GM23338 (cell line): ENCODE data around the gene BCAS3.

Experiments
- CREB1 ChIP-seq: fragments of 250-450 bp; sonication (Bioruptor Pico); IDR thresholded peaks from 2 replicates; pipeline ENCODE4 v1.5.0; 2020; ENCODE audit warnings: low read depth, mild to moderate bottlenecking, moderate library complexity
- EZH2 ChIP-seq: fragments of 200-600 bp; sonication (generic); IDR thresholded peaks from one replicate; pipeline ENCODE4 v1.8.0; 2017; ENCODE audit warnings: antibody characterized with exemption, mild to moderate bottlenecking, low read depth; ENCODE audit not compliant: unreplicated experiment
- EZH2phosphoT487 ChIP-seq: fragments of 200-600 bp; sonication (generic); IDR thresholded peaks from one replicate; pipeline ENCODE4 v1.8.1; 2018; ENCODE audit warnings: antibody characterized with exemption; ENCODE audit not compliant: unreplicated experiment
- POLR2AphosphoS5 ChIP-seq: IDR thresholded peaks from 2 replicates; pipeline ENCODE4 v1.6.1; 2016; ENCODE audit warnings: antibody characterized with exemption, low read depth
- STAT1 ChIP-seq: IDR thresholded peaks from one replicate; pipeline ENCODE4 v1.6.1; 2016; ENCODE audit warnings: antibody characterized with exemption; ENCODE audit not compliant: unreplicated experiment
- ZNF114 ChIP-seq: fragments of 250-450 bp; sonication (Bioruptor Pico); IDR thresholded peaks from 2 replicates; pipeline ENCODE4 v1.5.0; 2020; ENCODE audit warnings: mild to moderate bottlenecking, moderate library complexity
- TF ChIP-seq, protein P1 (sequence below), 2 experiments: fragments of 200-600 bp in 1 of 2; sonication (generic) in 1 of 2; conservative IDR thresholded peaks; 2 replicates each; pipeline versions ENCODE4 v1.5.1 to v1.6.1; 2016 to 2017; ENCODE audit warnings: antibody characterized with exemption in 2 of 2, low read depth in 2 of 2, mild to moderate bottlenecking in 2 of 2, moderate library complexity in 1 of 2
- TF ChIP-seq, protein P2 (sequence below): IDR thresholded peaks from one replicate; pipeline ENCODE4 v1.6.1; 2018; ENCODE audit warnings: antibody characterized with exemption; ENCODE audit not compliant: unreplicated experiment
- TF ChIP-seq, protein P3 (sequence below): IDR thresholded peaks from 2 replicates; pipeline ENCODE4 v1.6.1; 2016; ENCODE audit warnings: antibody characterized with exemption

DNA sequence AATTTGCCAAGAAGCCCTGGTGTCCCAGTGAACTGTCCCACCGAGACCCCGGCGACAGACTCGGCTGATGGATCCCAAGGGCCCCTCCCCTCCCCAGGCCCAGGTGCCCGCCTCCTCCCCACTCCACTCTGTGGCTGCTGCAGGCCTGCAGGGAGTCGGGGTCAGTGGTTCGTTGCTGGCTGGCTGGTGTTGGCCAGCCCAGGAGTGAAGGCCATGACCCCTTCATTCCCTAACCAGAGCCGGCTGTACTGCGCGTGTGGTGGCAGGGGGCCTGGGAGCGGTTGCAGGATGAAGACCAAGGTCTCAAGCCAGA lies 712.8 kb downstream of the BCAS3 start:
- no peak for TF ChIP-seq POLR2AphosphoS5
- no peak for TF ChIP-seq EZH2
- TF ChIP-seq, protein P1, sequence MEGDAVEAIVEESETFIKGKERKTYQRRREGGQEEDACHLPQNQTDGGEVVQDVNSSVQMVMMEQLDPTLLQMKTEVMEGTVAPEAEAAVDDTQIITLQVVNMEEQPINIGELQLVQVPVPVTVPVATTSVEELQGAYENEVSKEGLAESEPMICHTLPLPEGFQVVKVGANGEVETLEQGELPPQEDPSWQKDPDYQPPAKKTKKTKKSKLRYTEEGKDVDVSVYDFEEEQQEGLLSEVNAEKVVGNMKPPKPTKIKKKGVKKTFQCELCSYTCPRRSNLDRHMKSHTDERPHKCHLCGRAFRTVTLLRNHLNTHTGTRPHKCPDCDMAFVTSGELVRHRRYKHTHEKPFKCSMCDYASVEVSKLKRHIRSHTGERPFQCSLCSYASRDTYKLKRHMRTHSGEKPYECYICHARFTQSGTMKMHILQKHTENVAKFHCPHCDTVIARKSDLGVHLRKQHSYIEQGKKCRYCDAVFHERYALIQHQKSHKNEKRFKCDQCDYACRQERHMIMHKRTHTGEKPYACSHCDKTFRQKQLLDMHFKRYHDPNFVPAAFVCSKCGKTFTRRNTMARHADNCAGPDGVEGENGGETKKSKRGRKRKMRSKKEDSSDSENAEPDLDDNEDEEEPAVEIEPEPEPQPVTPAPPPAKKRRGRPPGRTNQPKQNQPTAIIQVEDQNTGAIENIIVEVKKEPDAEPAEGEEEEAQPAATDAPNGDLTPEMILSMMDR (conservative IDR thresholded peaks at IDR 0.05; ENCODE audit: low read depth in 2 of 2): no peak
- no peak for TF ChIP-seq CREB1
- no peak for TF ChIP-seq EZH2phosphoT487
- TF ChIP-seq, protein P2, sequence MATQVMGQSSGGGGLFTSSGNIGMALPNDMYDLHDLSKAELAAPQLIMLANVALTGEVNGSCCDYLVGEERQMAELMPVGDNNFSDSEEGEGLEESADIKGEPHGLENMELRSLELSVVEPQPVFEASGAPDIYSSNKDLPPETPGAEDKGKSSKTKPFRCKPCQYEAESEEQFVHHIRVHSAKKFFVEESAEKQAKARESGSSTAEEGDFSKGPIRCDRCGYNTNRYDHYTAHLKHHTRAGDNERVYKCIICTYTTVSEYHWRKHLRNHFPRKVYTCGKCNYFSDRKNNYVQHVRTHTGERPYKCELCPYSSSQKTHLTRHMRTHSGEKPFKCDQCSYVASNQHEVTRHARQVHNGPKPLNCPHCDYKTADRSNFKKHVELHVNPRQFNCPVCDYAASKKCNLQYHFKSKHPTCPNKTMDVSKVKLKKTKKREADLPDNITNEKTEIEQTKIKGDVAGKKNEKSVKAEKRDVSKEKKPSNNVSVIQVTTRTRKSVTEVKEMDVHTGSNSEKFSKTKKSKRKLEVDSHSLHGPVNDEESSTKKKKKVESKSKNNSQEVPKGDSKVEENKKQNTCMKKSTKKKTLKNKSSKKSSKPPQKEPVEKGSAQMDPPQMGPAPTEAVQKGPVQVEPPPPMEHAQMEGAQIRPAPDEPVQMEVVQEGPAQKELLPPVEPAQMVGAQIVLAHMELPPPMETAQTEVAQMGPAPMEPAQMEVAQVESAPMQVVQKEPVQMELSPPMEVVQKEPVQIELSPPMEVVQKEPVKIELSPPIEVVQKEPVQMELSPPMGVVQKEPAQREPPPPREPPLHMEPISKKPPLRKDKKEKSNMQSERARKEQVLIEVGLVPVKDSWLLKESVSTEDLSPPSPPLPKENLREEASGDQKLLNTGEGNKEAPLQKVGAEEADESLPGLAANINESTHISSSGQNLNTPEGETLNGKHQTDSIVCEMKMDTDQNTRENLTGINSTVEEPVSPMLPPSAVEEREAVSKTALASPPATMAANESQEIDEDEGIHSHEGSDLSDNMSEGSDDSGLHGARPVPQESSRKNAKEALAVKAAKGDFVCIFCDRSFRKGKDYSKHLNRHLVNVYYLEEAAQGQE: no peak
- no peak for TF ChIP-seq ZNF114 (CRISPR knock-in tag)
- no peak for TF ChIP-seq STAT1
- TF ChIP-seq, protein P3, sequence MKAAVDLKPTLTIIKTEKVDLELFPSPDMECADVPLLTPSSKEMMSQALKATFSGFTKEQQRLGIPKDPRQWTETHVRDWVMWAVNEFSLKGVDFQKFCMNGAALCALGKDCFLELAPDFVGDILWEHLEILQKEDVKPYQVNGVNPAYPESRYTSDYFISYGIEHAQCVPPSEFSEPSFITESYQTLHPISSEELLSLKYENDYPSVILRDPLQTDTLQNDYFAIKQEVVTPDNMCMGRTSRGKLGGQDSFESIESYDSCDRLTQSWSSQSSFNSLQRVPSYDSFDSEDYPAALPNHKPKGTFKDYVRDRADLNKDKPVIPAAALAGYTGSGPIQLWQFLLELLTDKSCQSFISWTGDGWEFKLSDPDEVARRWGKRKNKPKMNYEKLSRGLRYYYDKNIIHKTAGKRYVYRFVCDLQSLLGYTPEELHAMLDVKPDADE: no peak
